Hematopoietic multipotent progenitor cell treated with erythropoietin and hydrocortisone succinate and interleukin-3 and kit ligand, for 8 days (in vitro differentiated cells): ENCODE results near the gene HDAC11.
"Not testable (repeated sequence)": the region's sequence is repeated elsewhere in the genome, so short reads cannot be mapped to it uniquely, and the experiment has no call there.

Source experiments
- DNase-seq: peaks from one replicate; pipeline ENCODE4 v3.0.0-alpha.2; 2015

HDAC11 gene

GRCh38 chr3:13508496-13508895, 28.4 kb downstream of the HDAC11 start:
- no peak for DNase-seq

GRCh38 chr3:13509059-13509815, 29.1 kb downstream of the HDAC11 start:
- DNase-seq: no peak

- no peak for DNase-seq
These were observed 29.7 kb downstream of the HDAC11 start for GRCh38 chr3:13509816-13510192.

- no peak for DNase-seq
These were observed 32.3 kb downstream of the HDAC11 start for GRCh38 chr3:13512451-13512850.

- DNase-seq: no peak
These were observed 33.2 kb downstream of the HDAC11 start for GRCh38 chr3:13513051-13513912.

GRCh38 chr3:13513913-13514517, 33.9 kb downstream of the HDAC11 start:
- no peak for DNase-seq

- no peak for DNase-seq
These were observed 34.7 kb downstream of the HDAC11 start for GRCh38 chr3:13514639-13515435.

GRCh38 chr3:13515786-13516759, 36.0 kb downstream of the HDAC11 start:
- no peak for DNase-seq

- no peak for DNase-seq
These were observed 36.6 kb downstream of the HDAC11 start for GRCh38 chr3:13516760-13517135.

GRCh38 chr3:13517253-13517977, 37.3 kb downstream of the HDAC11 start:
- DNase-seq: no peak

- DNase-seq: no peak
These were observed 38.4 kb downstream of the HDAC11 start for GRCh38 chr3:13518516-13518953.

- no peak for DNase-seq
These were observed 39.1 kb downstream of the HDAC11 start for GRCh38 chr3:13519006-13519791.

GRCh38 chr3:13520326-13520880, 40.3 kb downstream of the HDAC11 start:
- DNase-seq: no peak

GRCh38 chr3:13521309-13521708, 41.2 kb downstream of the HDAC11 start:
- no peak for DNase-seq

- not testable (repeated sequence) for DNase-seq
These were observed 41.6 kb downstream of the HDAC11 start for GRCh38 chr3:13521749-13522148.

- no peak for DNase-seq
These were observed 42.1 kb downstream of the HDAC11 start for GRCh38 chr3:13522236-13522635.

GRCh38 chr3:13524979-13525669, 45.0 kb downstream of the HDAC11 start:
- no peak for DNase-seq

- DNase-seq: no peak
These were observed 45.9 kb downstream of the HDAC11 start for GRCh38 chr3:13525827-13526625.
